NCI-H2081 treated with DMSO at 0.1 percent for 48 hours (cell line): ENCODE results near the gene ALDOA.
A peak's percentile ranks its signal among the peaks of the same experiment; 100 is the strongest.
"Not testable (repeated sequence)": the region's sequence is repeated elsewhere in the genome, so short reads cannot be mapped to it uniquely, and the experiment has no call there.

Source experiments
- DNase-seq: peaks from one replicate; lab custom pipeline; 2025; lab: John Stamatoyannopoulos, UW

The ALDOA gene

GRCh38 chr16:30091474-30092372, 26.2 kb downstream of the ALDOA start, which contains the start of gene TBX6:
Gene TBX6, minus strand, starts transcription at chr16:30091924. Its CDS starts 731 bp downstream, at chr16:30091193.
- peak; percentile 48 for DNase-seq

- peak; percentile 3 for DNase-seq
These were observed 26.9 kb downstream of the ALDOA start for GRCh38 chr16:30092373-30093010.

- no peak for DNase-seq
These were observed 29.1 kb downstream of the ALDOA start for GRCh38 chr16:30094541-30095165.

- no peak for DNase-seq
These were observed 29.9 kb downstream of the ALDOA start for GRCh38 chr16:30095166-30096078.

GRCh38 chr16:30096105-30096861, 30.7 kb downstream of the ALDOA start, which contains the start of gene YPEL3:
Gene YPEL3, minus strand, starts transcription at chr16:30096213. Its CDS starts 731 bp downstream, at chr16:30095482.
- peak; percentile 33 for DNase-seq

GRCh38 chr16:30096862-30097563, 31.5 kb downstream of the ALDOA start:
- no peak for DNase-seq

GRCh38 chr16:30104090-30104489, 38.5 kb downstream of the ALDOA start:
- DNase-seq, result no peak

- DNase-seq, result no peak
These were observed 38.9 kb downstream of the ALDOA start for GRCh38 chr16:30104492-30104891.

- DNase-seq, result no peak
These were observed 42.7 kb downstream of the ALDOA start for GRCh38 chr16:30108059-30108850.

- no peak for DNase-seq
These were observed 45.1 kb downstream of the ALDOA start for GRCh38 chr16:30110661-30111060.

- no peak for DNase-seq
These were observed 46.9 kb downstream of the ALDOA start for GRCh38 chr16:30112197-30113030.

GRCh38 chr16:30113031-30113710, 47.6 kb downstream of the ALDOA start, which contains the start of gene GDPD3:
Gene GDPD3, minus strand, starts transcription at chr16:30113537. Its CDS starts 59 bp downstream, at chr16:30113478.
- DNase-seq, result no peak

GRCh38 chr16:30113711-30114333, 48.3 kb downstream of the ALDOA start:
- DNase-seq, result no peak

- DNase-seq, result no peak
These were observed 48.9 kb downstream of the ALDOA start for GRCh38 chr16:30114411-30114810.

GRCh38 chr16:30114833-30115232, 49.3 kb downstream of the ALDOA start:
- DNase-seq, result not testable (repeated sequence)

- DNase-seq, result no peak
These were observed 49.7 kb downstream of the ALDOA start for GRCh38 chr16:30115238-30115637.
